Neural cell (in vitro differentiated cells): ENCODE results near the gene DSCAML1. TPM values are rescaled to one million over a fixed set of nuclear protein-coding genes. Genes with fewer than 3 reads are reported as not detected.

Experiments
- H2AFZ ChIP-seq: fragments of 200-600, 300-800 bp; sonication (generic), shearing (Covaris generic); 2 replicates; pipeline ENCODE4 v1.6.0; 2014; ENCODE audit warnings: low read depth, mild to moderate bottlenecking, antibody characterized with exemption, low read length, moderate library complexity
- H3F3A ChIP-seq: fragments of 200-600 bp; shearing (Covaris generic); 2 replicates; pipeline ENCODE4 v1.6.1; 2016; ENCODE audit warnings: mild to moderate bottlenecking, moderate library complexity, mixed read lengths, antibody characterized with exemption, low read length; ENCODE audit not compliant: insufficient read depth, poor library complexity, severe bottlenecking
- H3K27ac ChIP-seq: fragments of 200-600, 300-800 bp; sonication (generic), shearing (Covaris generic); 2 replicates; pipeline ENCODE4 v1.5.1; 2014; ENCODE audit warnings: mild to moderate bottlenecking, low read length, moderate library complexity
- H3K27me3 ChIP-seq: fragments of 300-800, 200-600 bp; sonication (generic), shearing (Covaris generic); 2 replicates; pipeline ENCODE4 v1.6.0; 2014; ENCODE audit warnings: mild to moderate bottlenecking, low read depth, low read length, moderate library complexity; ENCODE audit not compliant: insufficient read depth
- H3K36me3 ChIP-seq: fragments of 300-800, 200-600 bp; sonication (generic), shearing (Covaris generic); 2 replicates; pipeline ENCODE4 v1.5.1; 2014; ENCODE audit warnings: mild to moderate bottlenecking, antibody characterized with exemption, low read length, moderate library complexity; ENCODE audit not compliant: insufficient read depth
- H3K4me2 ChIP-seq: fragments of 300-800, 200-600 bp; sonication (generic), shearing (Covaris generic); 2 replicates; pipeline ENCODE4 v1.6.0; 2014; ENCODE audit warnings: mild to moderate bottlenecking, low read length
- H3K4me3 ChIP-seq: fragments of 300-800, 200-600 bp; sonication (generic), shearing (Covaris generic); 2 replicates; pipeline ENCODE4 v1.5.1; 2014; ENCODE audit warnings: mild to moderate bottlenecking, low read length, moderate library complexity
- H3K79me2 ChIP-seq: fragments of 200-600 bp; shearing (Covaris generic); replicated peaks from 2 replicates; pipeline ENCODE4 v1.6.0; 2014; ENCODE audit warnings: mild to moderate bottlenecking, low read length, moderate library complexity; ENCODE audit not compliant: insufficient read depth
- H3K9ac ChIP-seq: fragments of 300-800, 200-600 bp; sonication (generic), shearing (Covaris generic); 2 replicates; pipeline ENCODE4 v1.6.1; 2016; ENCODE audit warnings: mild to moderate bottlenecking, low read length, mixed read lengths
- H3K9me2 ChIP-seq: fragments of 200-600 bp; shearing (Covaris generic); 2 replicates; pipeline ENCODE4 v1.6.1; 2016; ENCODE audit warnings: mild to moderate bottlenecking, low read length, mixed read lengths; ENCODE audit not compliant: insufficient read depth
- H3K9me3 ChIP-seq: fragments of 200-600, 300-800 bp; sonication (generic), shearing (Covaris generic); 2 replicates; pipeline ENCODE4 v1.6.1; 2016; ENCODE audit warnings: mild to moderate bottlenecking, mixed run types, low read length, moderate library complexity, mixed read lengths
- H4K20me1 ChIP-seq: fragments of 200-600 bp; shearing (Covaris generic); 2 replicates; pipeline ENCODE4 v1.6.1; 2016; ENCODE audit warnings: mild to moderate bottlenecking, mixed run types; ENCODE audit not compliant: insufficient read depth
- EZH2 ChIP-seq: fragments of 200-600, 300-800 bp; shearing (Covaris generic), sonication (generic); IDR thresholded peaks from 2 replicates; pipeline ENCODE4 v1.6.1; 2014; ENCODE audit warnings: antibody characterized with exemption, low read length, borderline replicate concordance, mild to moderate bottlenecking; ENCODE audit not compliant: insufficient read depth, poor library complexity, severe bottlenecking
- MXI1 ChIP-seq: fragments of 450-650 bp; conservative IDR thresholded peaks from 2 replicates; pipeline ENCODE4 v1.6.1; 2014; ENCODE audit warnings: antibody characterized with exemption, mild to moderate bottlenecking; ENCODE audit not compliant: poor library complexity, severe bottlenecking
- POLR2AphosphoS5 ChIP-seq: IDR thresholded peaks from 2 replicates; pipeline ENCODE4 v1.6.1; 2012
- RAD21 ChIP-seq: fragments of 450-650 bp; conservative IDR thresholded peaks from 2 replicates; pipeline ENCODE4 v1.6.1; 2014; ENCODE audit warnings: antibody characterized with exemption, mild to moderate bottlenecking, moderate library complexity
- REST ChIP-seq: IDR thresholded peaks from 2 replicates; pipeline ENCODE4 v1.6.1; 2012; ENCODE audit warnings: borderline replicate concordance
- SMC3 ChIP-seq: fragments of 450-650 bp; conservative IDR thresholded peaks from 2 replicates; pipeline ENCODE4 v1.6.1; 2014; ENCODE audit warnings: antibody characterized with exemption, mild to moderate bottlenecking, moderate library complexity; ENCODE audit not compliant: poor library complexity
- TAF1 ChIP-seq: IDR thresholded peaks from 2 replicates; pipeline ENCODE4 v1.6.1; 2012; ENCODE audit warnings: low read depth
- polyA plus RNA-seq: library from polyadenylated mRNA; depleted of rRNA; stranded (reverse); fragments of >200 nt; gene quantifications from 2 replicates; pipeline ENCODE4 v1.2.3, GENCODE V29; 2014
- TF ChIP-seq, protein P1 (sequence below): fragments of 450-650 bp; IDR thresholded peaks from 2 replicates; pipeline ENCODE4 v1.5.1; 2014; ENCODE audit warnings: antibody characterized with exemption, mild to moderate bottlenecking, moderate library complexity; ENCODE audit not compliant: poor library complexity, severe bottlenecking

DSCAML1 gene
- polyA plus RNA-seq, 1 donor from 2014 or later, result 1.3 TPM

- Histone ChIP-seq H3K27me3 (no peaks in the 10 kb centered on the region), H3K79me2 (no peaks in the 10 kb centered on the region), H3K4me2 (no peak overlapping the region), H3K36me3 (no peaks in the 10 kb centered on the region), H3K4me3 (no peak overlapping the region), H3F3A (no peaks in the 10 kb centered on the region), H3K9me3 (no peaks in the 10 kb centered on the region), H2AFZ (no peak overlapping the region), H3K9ac (no peak overlapping the region), H4K20me1 (no peaks in the 10 kb centered on the region), H3K27ac (peak overlapping the region; percentile 68), H3K9me2 (no peaks in the 10 kb centered on the region)
- TF ChIP-seq SMC3 (no peak), TAF1 (no peak)
Measured at GRCh38 chr11:117477721-117478120, 319.3 kb downstream of the DSCAML1 start.

DNA sequence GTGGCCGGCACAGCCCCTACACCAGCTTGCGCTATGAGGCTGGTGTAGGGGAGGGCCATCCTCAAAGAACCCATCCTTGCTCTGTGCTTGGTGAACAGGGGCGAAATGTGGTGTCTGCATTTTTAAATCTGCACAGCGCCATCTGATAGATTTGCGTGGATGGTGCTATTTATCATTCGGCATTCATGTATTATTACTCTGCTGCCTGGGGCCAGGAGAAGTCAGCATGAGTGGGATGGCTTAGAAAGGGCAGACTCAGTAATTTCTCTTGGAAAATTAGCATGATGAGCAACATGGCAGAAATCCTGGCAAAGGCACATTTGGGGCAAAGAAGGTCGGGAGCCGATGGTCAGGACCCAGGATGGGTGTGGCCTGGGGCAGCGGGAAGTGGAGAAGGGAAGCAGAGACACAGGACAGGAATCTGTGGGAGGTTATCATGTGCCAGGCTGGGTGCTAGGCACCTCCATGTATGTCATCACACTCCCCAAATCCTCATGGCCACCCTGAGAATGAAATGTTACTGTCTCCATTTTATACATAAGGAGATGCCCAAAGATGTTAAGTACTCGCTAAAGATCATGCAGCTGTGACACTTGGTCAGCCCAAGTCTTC lies 320.4 kb downstream of the DSCAML1 start:
- Histone ChIP-seq H2AFZ (no peak overlapping the region), H3K79me2 (no peaks in the 10 kb centered on the region), H3K9me3 (no peaks in the 10 kb centered on the region), H3K4me3 (peak overlapping the region; percentile 37), H3K27me3 (no peaks in the 10 kb centered on the region), H3K36me3 (no peaks in the 10 kb centered on the region), H3K27ac (peak overlapping the region; percentile 68), H4K20me1 (no peaks in the 10 kb centered on the region), H3K9ac (peak overlapping the region; percentile 44), H3K4me2 (no peak overlapping the region), H3F3A (no peaks in the 10 kb centered on the region), H3K9me2 (no peaks in the 10 kb centered on the region)
- TF ChIP-seq RAD21 (peak; percentile 10), TAF1 (no peak), EZH2 (no peak), SMC3 (no peak), MXI1 (no peak)
- TF ChIP-seq, protein P1, sequence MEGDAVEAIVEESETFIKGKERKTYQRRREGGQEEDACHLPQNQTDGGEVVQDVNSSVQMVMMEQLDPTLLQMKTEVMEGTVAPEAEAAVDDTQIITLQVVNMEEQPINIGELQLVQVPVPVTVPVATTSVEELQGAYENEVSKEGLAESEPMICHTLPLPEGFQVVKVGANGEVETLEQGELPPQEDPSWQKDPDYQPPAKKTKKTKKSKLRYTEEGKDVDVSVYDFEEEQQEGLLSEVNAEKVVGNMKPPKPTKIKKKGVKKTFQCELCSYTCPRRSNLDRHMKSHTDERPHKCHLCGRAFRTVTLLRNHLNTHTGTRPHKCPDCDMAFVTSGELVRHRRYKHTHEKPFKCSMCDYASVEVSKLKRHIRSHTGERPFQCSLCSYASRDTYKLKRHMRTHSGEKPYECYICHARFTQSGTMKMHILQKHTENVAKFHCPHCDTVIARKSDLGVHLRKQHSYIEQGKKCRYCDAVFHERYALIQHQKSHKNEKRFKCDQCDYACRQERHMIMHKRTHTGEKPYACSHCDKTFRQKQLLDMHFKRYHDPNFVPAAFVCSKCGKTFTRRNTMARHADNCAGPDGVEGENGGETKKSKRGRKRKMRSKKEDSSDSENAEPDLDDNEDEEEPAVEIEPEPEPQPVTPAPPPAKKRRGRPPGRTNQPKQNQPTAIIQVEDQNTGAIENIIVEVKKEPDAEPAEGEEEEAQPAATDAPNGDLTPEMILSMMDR, result no peak

DNA sequence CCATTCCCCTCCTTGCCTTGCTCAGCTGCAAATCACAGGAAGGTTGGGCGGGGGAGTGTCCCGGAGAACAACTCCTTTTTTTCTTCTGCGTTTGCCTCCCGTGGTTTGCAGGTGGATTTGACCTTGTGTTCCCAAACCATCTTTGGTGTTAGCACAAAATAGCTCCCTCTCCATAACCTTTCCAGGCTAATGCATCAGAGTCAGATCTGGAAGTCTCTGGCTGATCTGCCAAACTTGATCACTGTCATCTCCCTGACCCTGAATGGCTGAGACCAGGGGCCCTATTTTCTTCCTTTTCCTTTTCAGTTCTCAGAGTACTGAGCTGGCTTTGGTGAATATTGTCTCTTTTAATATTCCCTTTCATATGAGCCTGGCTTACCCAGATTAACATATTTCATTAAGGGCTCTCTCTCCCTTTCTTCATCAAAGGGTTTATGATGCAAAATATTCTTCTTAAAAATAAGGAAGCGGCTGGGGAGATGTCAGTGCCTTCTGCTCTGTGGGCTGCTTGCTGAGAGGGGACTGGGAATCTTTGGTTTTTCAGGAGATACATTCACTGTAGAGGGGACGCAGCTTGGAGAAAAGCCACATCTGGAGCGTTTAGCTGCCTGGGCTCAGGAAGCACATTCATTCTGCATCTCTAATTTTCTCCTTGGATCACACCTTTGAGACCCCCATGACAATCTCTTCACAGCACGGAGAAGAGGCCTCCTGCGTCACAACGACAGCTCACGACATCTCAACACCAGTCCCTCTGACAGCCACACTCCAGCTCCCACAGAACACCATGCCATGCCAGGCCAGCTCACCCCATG lies 321.1 kb downstream of the DSCAML1 start:
- peak overlapping the region; percentile 37 for H3K4me3 ChIP-seq
- H3K27me3 ChIP-seq, result no peaks in the 10 kb centered on the region
- no peaks in the 10 kb centered on the region for H3F3A ChIP-seq
- H2AFZ ChIP-seq, result no peak overlapping the region
- H4K20me1 ChIP-seq, result no peaks in the 10 kb centered on the region
- H3K79me2 ChIP-seq, result no peaks in the 10 kb centered on the region
- H3K27ac ChIP-seq, result peak overlapping the region; percentile 68
- H3K9me2 ChIP-seq, result no peaks in the 10 kb centered on the region
- H3K4me2 ChIP-seq, result no peak overlapping the region
- H3K9ac ChIP-seq, result peak overlapping the region; percentile 44
- TF ChIP-seq REST (no peak), POLR2AphosphoS5 (peak; percentile 19)
- H3K9me3 ChIP-seq, result no peaks in the 10 kb centered on the region
- no peaks in the 10 kb centered on the region for H3K36me3 ChIP-seq
